Measurements from ENCODE around the gene ATP6V1D.

ATP6V1D gene

GRCh38 chr14:67395086-67395875 is 35.7 kb upstream of the ATP6V1D start:
- no peak for TF ChIP-seq CTCF (conservative IDR thresholded peaks at IDR 0.05; ENCODE audit: control insufficient read depth, insufficient read depth, low read depth, low read length)
- no peak for DNase-seq (ENCODE audit: low read depth)
- H3K4me3 ChIP-seq (ENCODE audit: control insufficient read depth, low read depth, low read length): no peak overlapping the region

GRCh38 chr14:67393689-67394088 is 34.1 kb upstream of the ATP6V1D start:
- no peak for TF ChIP-seq CTCF (conservative IDR thresholded peaks at IDR 0.05; ENCODE audit: control insufficient read depth, insufficient read depth, low read depth, low read length)
- no peak for DNase-seq (ENCODE audit: low read depth)
- no peak overlapping the region for H3K4me3 ChIP-seq (ENCODE audit: control insufficient read depth, low read depth, low read length)

GRCh38 chr14:67392800-67393199 is 33.2 kb upstream of the ATP6V1D start:
- no peak overlapping the region for H3K4me3 ChIP-seq (ENCODE audit: control insufficient read depth, low read depth, low read length)
- TF ChIP-seq CTCF (conservative IDR thresholded peaks at IDR 0.05; ENCODE audit: control insufficient read depth, insufficient read depth, low read depth, low read length): no peak
- DNase-seq (ENCODE audit: low read depth): no peak

GRCh38 chr14:67392123-67392522 is 32.5 kb upstream of the ATP6V1D start:
- no peak overlapping the region for H3K4me3 ChIP-seq (ENCODE audit: control insufficient read depth, low read depth, low read length)
- TF ChIP-seq CTCF (conservative IDR thresholded peaks at IDR 0.05; ENCODE audit: control insufficient read depth, insufficient read depth, low read depth, low read length): no peak
- DNase-seq (ENCODE audit: low read depth): no peak

GRCh38 chr14:67391268-67391667 is 31.7 kb upstream of the ATP6V1D start:
- TF ChIP-seq CTCF (conservative IDR thresholded peaks at IDR 0.05; ENCODE audit: control insufficient read depth, insufficient read depth, low read depth, low read length): no peak
- DNase-seq (ENCODE audit: low read depth): no peak
- H3K4me3 ChIP-seq (ENCODE audit: control insufficient read depth, low read depth, low read length): no peak overlapping the region

GRCh38 chr14:67389811-67390534 is 30.4 kb upstream of the ATP6V1D start:
- no peak overlapping the region for H3K4me3 ChIP-seq (ENCODE audit: control insufficient read depth, low read depth, low read length)
- DNase-seq (ENCODE audit: low read depth): no peak
- TF ChIP-seq CTCF (conservative IDR thresholded peaks at IDR 0.05; ENCODE audit: control insufficient read depth, insufficient read depth, low read depth, low read length): no peak

All from fibroblast of mammary gland (primary cell).